GM21360 (cell line): ENCODE measurements around the gene TTLL13.

Experiments
- ATAC-seq: cut with Tn5 transposase; IDR thresholded peaks from one replicate; pipeline ENCODE4 v1.9.1; 2021; ENCODE audit warnings: mild to moderate bottlenecking, moderate library complexity; ENCODE audit not compliant: unreplicated experiment

The TTLL13 gene, protein sequence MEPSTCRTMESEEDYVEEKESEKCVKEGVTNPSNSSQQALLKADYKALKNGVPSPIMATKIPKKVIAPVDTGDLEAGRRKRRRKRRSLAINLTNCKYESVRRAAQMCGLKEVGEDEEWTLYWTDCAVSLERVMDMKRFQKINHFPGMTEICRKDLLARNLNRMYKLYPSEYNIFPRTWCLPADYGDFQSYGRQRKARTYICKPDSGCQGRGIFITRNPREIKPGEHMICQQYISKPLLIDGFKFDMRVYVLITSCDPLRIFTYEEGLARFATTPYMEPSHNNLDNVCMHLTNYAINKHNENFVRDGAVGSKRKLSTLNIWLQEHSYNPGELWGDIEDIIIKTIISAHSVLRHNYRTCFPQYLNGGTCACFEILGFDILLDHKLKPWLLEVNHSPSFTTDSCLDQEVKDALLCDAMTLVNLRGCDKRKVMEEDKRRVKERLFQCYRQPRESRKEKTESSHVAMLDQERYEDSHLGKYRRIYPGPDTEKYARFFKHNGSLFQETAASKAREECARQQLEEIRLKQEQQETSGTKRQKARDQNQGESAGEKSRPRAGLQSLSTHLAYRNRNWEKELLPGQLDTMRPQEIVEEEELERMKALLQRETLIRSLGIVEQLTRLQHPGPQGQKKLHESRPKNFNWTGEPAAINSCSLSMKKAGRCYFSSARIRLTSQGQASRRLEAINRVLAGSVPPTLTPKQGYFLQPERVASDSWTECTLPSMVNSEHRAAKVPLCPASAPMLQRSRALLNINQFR

DNA sequence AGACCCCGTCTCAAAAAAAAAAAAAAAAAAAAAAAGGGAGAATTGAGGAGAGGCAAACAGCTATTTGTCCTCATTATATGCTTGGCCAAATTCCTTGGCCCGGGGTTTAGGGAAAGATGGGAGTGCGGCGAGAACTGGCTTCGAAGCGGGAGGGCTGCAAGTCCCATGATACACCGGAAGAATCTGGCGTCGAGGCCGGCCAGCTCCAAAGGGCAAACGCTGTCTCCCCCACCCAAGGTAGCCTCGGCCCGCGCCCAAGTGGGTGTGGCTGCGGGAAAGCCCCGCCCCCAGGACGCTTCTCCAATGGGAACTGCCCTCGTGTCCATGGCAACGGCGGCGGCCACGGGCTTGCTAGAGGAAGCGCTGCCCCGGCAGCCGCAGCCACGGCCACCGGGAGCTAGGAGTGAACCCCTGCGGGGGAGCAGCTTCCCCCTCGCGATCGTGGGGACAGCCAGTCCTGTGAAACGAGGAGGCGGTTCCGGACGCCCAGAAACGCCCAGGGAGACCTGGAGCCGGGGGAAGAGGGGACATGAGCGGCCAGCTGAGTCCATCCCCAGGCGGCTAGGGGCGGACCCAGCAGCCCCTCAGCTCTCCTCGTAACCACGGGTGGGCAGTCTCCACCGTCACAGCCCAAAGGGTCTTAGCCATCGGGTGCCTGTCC, at the start of gene TTLL13:
TSS of gene TTLL13 (plus strand) at position 354 of the 661 bp plus-strand sequence. CDS start 1,075 bp downstream, outside the sequence.
- ATAC-seq = no peak

DNA sequence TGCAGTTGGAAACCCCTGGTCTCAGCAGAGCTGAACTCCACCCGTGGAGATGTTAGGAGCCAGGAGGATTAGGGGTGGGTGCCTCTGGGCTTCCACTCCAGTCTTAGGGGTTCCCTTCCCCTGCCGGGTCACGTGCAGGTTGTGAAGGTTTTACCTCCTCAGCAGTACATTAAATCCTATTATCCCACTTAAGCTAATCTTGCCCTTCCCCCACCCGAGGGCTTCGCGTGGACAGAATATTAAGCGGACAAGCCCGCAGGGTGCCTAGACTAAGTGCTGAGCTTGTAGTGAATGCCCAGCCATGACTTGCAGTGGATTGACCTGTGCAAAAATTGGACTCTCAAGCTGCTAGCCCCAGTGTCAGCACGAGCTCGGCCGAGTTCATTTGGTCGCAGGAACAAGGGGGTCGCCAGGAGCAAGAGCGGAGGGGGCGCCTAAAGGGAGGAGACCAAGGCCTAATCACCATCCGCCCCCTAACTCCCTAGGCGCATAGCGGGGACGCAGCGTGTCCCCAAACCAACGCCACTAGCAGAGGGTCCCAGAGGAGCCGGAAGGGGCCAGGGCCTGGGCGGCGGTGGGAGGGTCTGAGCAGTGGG, 48.7 kb upstream of the TTLL13 start:
- ATAC-seq = peak; percentile 37

DNA sequence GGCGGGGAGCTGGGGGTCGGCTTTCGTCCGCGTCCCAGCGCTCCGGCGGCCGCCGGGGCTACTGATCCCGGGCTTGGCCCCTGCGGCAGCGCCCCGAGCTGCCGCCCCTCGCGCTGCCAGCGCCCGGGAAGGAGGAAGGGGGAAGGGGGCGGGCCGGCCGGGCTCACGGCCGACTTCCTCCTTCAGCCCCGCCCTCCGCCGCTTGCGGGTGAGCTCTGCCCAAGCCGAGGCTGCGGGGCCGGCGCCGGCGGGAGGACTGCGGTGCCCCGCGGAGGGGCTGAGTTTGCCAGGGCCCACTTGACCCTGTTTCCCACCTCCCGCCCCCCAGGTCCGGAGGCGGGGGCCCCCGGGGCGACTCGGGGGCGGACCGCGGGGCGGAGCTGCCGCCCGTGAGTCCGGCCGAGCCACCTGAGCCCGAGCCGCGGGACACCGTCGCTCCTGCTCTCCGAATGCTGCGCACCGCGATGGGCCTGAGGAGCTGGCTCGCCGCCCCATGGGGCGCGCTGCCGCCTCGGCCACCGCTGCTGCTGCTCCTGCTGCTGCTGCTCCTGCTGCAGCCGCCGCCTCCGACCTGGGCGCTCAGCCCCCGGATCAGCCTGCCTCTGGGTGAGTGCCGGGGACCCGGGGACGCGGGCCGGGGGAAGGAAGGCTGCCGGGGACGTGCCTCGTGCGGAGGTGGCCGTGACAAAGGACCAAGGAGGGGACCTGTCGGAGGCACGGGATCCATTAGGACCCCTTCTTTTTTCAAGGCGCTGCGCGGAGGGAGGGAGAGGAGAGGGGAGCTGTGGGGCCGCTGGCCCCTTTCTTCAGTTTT, 48.0 kb upstream of the TTLL13 start, which contains the start of gene SEMA4B:
TSS of gene SEMA4B (plus strand) at position 201 of the 814 bp plus-strand sequence. CDS start at position 450, 249 bp downstream.
- ATAC-seq = peak; percentile 82

GRCh38 chr15:90201944-90202375, 47.4 kb upstream of the TTLL13 start:
- ATAC-seq = no peak

DNA sequence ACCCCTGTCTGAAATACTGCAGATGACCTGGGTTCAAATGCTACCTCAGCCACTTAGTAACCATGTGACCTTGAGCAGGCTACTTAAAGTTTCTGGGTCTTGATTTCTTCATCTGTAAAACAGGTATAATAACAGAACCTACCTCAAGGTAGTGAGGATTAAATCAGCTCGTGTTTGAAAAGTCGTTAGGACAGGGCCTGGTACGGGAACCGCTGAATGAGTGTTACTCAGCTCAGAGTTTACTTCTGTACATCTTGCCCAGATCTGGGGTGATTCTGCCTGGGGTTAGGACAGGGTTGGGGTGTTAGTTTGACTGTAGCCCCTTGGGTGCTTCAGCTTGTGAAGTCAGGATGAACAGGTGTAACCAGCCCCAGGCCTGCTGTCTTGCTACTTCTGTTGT, 46.4 kb upstream of the TTLL13 start:
- no peak for ATAC-seq

- ATAC-seq = no peak
Observed at GRCh38 chr15:90203473-90203872, 45.9 kb upstream of the TTLL13 start.

DNA sequence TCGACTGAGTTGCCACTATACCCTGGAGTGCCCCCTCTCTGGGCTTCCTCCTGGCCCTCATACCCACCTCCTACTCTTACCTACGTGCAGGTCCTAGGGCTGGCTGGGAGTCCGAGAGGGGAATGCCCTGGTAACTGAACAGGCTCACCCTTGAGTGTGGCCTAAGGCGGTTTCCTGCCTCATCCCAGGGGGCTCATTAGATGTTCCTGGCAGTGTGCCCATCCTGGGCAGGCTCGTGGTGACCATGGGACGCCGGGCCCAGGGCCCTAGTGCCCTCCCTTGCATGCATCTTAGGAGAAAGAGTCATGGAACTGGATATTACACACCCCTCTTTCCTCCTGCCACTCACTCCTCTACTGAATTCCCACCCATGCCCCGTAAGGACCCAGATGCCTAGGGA, 45.4 kb upstream of the TTLL13 start:
- ATAC-seq = no peak

GRCh38 chr15:90205050-90205848, 44.1 kb upstream of the TTLL13 start:
- ATAC-seq = no peak

DNA sequence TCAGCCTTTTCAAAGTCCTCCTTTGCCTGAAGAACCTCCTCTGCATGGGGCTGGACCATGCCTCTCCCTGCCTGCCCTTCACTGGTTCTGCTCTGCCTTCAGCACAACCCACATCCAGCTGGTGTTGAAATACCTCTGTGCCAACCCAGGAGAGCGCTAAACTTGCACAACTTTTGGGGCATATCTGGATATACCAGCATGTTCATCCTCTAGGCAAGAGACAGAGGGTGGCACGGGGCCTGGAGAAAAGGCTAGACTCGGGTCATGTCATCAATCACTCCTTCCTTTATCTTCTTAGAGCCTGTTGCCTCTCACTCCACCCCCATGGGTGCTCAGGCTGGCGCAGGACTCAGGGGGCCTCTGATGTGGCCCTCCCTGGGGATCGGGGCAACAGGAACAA, 43.5 kb upstream of the TTLL13 start:
- no peak for ATAC-seq

- ATAC-seq = no peak
Observed at GRCh38 chr15:90207252-90207651, 42.1 kb upstream of the TTLL13 start.

DNA sequence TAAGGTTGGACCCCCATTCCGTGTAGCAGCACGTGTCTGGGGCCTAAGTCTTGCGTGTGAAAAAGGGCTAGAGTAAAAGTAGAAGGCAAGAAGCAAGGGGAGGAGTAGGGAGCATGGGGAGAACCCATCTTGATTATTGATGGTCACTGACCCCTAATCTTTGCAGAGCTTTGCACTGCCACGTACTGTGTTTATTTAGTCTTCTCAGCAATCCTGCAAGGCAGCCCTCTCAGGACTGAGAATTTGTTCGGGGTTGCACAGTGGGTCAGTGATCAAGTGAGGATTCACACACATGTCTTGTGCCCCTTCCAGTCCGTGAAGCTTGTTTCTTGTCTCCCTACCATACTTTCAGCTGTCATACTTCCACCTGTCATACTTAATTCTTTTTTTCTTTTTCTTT, 41.0 kb upstream of the TTLL13 start:
- ATAC-seq = no peak

DNA sequence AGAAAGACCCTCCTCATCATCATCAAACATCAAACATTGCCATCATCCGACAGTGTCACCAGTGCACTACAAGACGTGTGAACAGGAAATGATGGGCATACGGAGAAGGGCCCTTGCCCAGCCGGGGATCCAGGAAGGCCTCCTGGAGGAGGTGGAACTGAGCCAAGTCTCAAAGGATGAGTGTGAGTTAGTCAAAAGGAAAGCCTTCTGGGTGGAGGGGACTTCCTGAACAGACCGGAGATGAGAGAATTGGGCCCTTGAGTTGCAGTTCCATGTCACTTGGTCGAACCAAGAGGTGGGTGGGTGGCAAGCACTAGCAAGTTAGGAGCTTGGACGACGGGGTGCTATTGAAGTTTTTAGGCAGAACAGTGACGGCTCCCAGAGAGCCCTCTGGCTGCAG, 39.8 kb upstream of the TTLL13 start:
- no peak for ATAC-seq

DNA sequence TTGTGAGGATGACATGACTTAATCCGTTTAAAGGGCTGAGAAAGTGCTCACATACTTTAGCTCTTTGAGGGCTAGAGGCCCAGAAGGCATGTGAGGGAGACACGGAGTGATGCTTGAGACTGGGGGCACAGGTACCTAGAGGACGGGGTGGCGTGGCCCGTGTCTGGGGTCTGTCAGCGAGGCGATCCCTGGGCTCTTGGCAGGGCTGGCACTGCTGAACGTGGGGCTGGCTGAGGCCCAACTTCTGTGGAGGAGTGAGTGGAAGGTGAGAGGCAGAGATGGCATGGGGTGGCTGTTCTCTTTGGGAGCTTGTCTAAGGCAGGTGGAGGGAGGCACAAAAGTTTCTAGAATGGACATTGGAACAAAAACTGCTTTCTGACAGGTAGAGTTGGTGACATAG, 38.8 kb upstream of the TTLL13 start:
- no peak for ATAC-seq

GRCh38 chr15:90211009-90211408, 38.3 kb upstream of the TTLL13 start:
- ATAC-seq = no peak

DNA sequence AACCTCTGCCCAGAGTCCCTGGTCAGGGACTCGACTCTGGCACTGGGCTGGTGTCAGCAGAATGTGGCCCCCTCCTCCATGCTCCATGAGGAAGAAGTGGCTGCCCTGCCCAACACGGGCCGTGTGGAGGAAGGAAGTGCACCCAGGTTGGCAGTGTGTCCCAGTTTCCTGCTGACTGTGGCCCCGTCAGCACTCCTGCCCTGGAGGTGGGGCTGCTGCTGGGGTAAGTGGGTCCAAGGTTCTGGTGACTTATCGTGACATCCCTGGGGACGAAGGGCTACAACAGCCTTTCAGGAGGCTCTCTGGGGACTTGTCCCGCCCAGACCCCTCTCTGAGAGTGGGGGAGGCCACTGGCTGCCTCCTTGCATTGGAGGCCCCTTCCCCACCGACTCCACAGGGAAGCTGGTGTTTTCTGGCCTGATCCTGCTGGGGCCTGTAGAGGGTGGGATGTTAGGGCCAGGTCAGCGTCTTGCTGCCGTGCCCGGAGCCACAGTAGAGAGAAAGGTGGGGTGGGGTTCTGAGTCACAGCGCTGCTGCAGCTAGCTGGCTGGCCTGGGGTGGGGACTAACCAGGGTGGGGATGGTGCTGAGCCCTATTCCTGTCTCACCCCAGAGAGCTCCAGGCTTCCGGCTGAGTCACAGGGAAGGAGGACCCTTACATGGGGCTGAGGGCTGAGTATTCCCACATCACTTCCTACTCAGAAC, 37.8 kb upstream of the TTLL13 start:
- ATAC-seq = no peak

DNA sequence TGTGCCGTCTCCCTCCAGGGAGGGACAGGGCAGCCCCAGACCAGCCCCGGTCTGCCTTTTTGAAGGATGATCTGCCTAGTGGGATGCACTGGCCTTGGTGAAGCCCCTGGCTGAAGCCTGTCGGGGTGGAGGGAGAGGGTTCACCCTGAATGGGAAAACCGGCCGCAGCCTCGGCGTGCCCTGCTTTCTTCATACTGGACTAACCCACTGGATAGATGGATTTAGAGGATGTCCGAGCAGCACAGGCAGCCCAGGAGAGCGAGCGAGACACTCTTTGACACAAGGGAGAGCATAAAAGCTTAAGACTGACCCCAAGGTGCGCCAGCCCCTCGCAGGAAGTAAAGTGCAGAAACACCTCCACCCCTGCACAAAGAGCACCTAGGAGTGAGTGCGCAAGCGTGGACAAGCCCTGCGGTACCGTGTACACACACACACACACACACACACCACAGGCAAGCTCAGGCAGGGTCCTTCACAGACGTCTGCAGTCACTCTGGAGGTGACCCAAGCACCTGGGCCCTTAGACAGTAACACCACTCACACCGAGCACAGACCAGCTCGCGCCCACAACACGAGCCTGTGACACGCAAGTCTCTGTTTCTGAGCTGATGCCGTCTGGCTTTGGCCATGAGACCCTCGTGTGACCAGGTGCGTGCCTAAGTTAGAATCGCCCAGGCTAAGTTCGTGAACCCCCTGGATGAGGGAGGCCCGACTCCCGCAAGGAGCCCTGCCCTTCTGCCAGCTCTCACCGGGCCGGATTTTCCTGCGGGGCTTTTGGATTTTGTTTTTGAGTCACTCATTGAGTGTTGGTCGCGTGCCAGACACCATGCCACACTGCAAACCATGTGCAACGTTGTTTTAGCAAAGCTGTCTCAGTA, 36.9 kb upstream of the TTLL13 start:
- ATAC-seq = no peak

GRCh38 chr15:90213122-90213817, 36.1 kb upstream of the TTLL13 start:
- no peak for ATAC-seq
